ENCODE data around the gene MTA1. TPM values are rescaled to one million over a fixed set of nuclear protein-coding genes. Genes with fewer than 3 reads are reported as not detected.

The MTA1 gene
- polyA plus RNA-seq, 1 of the 3 experiments (the other 2 are of a cell fraction): 96.3 TPM

GRCh38 chr14:105468621-105469241, 49.1 kb downstream of the MTA1 start:
- Histone ChIP-seq H3F3A (replicated peaks; ENCODE audit: insufficient read depth) (peaks cover 3% of the 10 kb centered on the region), H3K4me1 (ENCODE audit: control insufficient read depth in 1 of 2, insufficient read depth in 2 of 2, low read depth in 1 of 2, low read length in 1 of 2) (peaks cover 5 to 69% of the 10 kb centered on the region in 2 experiments; a peak in 3 of 4 replicates), H2AFZ (ENCODE audit: low read depth) (no peak overlapping the region), H3K36me3 (replicated peaks in 1 of 2; ENCODE audit: control insufficient read depth in 1 of 2, insufficient read depth in 2 of 2, low read length in 1 of 2) (peaks cover 4 to 54% of the 10 kb centered on the region in 2 experiments), H3K9ac (no peak overlapping the region), H4K20me1 (ENCODE audit: insufficient read depth) (no peaks in the 10 kb centered on the region), H3K9me2 (no peaks in the 10 kb centered on the region), H3K79me2 (ENCODE audit: insufficient read depth) (no peaks in the 10 kb centered on the region), H3K4me2 (no peak overlapping the region), H3K9me3 (no peaks in the 10 kb centered on the region), H3K27ac (ENCODE audit: low read depth in 2 of 2, low read length in 1 of 2) (peak overlapping the region in 1 of 2 experiments; percentile 43; a peak in 1 of 4 replicates), H3K27me3 (ENCODE audit: insufficient read depth) (no peaks in the 10 kb centered on the region), H3K4me3 (ENCODE audit: low read depth in 2 of 2, low read length in 1 of 2) (no peak overlapping the region)
- 97% methylated on average over 6 of the region's 19 CpGs for WGBS (ENCODE audit: low lambda C conversion rate)
- CTCF ChIA-PET: interaction anchor here (0.8 to 8.1 kb wide), 4 partner anchors 15 to 98 kb away, joined by 3 to 137 read pairs (median 34); partner anchors contain the start of genes CRIP1 and TEDC1
- TF ChIP-seq YY1 (IDR thresholded peaks at IDR 0.05; ENCODE audit: low read depth) (no peak), RFX5 (IDR thresholded peaks at IDR 0.05; ENCODE audit: low read length) (no peak), JUND (IDR thresholded peaks at IDR 0.05) (no peak), NFIC (IDR thresholded peaks at IDR 0.05; ENCODE audit: borderline replicate concordance) (no peak), NRF1 (IDR thresholded peaks at IDR 0.05; ENCODE audit: low read depth, low read length) (no peak), TEAD4 (IDR thresholded peaks at IDR 0.05; ENCODE audit: borderline replicate concordance, insufficient read depth) (no peak), SIN3A (IDR thresholded peaks at IDR 0.05; ENCODE audit: borderline replicate concordance, low read depth, low read length) (no peak), TAF1 (IDR thresholded peaks at IDR 0.05; ENCODE audit: borderline replicate concordance, low read depth, low read length) (no peak), EP300 (IDR thresholded peaks at IDR 0.05; ENCODE audit: borderline replicate concordance in 1 of 2, low read depth in 1 of 2, low read length in 1 of 2) (no peak), TCF12 (IDR thresholded peaks at IDR 0.05) (no peak), FOXM1 (IDR thresholded peaks at IDR 0.05; ENCODE audit: low read depth) (no peak), RAD21 (IDR thresholded peaks at IDR 0.05; ENCODE audit: low read length) (no peak)
- TF ChIP-seq, protein P1, sequence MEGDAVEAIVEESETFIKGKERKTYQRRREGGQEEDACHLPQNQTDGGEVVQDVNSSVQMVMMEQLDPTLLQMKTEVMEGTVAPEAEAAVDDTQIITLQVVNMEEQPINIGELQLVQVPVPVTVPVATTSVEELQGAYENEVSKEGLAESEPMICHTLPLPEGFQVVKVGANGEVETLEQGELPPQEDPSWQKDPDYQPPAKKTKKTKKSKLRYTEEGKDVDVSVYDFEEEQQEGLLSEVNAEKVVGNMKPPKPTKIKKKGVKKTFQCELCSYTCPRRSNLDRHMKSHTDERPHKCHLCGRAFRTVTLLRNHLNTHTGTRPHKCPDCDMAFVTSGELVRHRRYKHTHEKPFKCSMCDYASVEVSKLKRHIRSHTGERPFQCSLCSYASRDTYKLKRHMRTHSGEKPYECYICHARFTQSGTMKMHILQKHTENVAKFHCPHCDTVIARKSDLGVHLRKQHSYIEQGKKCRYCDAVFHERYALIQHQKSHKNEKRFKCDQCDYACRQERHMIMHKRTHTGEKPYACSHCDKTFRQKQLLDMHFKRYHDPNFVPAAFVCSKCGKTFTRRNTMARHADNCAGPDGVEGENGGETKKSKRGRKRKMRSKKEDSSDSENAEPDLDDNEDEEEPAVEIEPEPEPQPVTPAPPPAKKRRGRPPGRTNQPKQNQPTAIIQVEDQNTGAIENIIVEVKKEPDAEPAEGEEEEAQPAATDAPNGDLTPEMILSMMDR (IDR thresholded peaks at IDR 0.05): no peak
- no peak for DNase-seq
- POLR2A ChIA-PET: interaction anchor here (0.6 kb wide), 1 partner anchor 13 kb away, joined by 3 read pairs; no protein-coding TSS in a partner anchor

- H3F3A ChIP-seq (replicated peaks; ENCODE audit: insufficient read depth): peaks cover 3% of the 10 kb centered on the region
- no peak overlapping the region for H3K4me2 ChIP-seq
- no peak for DNase-seq
- ChIA-PET POLR2A (interaction anchor here (0.6 to 3.2 kb wide), 4 partner anchors 11 to 47 kb away, joined by 3 to 16 read pairs (median 4); no protein-coding TSS in a partner anchor), CTCF (interaction anchor here (0.9 to 8.1 kb wide), 9 partner anchors 14 to 99 kb away, joined by 3 to 137 read pairs (median 25); partner anchors contain the start of genes CRIP1 and TEDC1)
- H3K9me2 ChIP-seq: no peaks in the 10 kb centered on the region
- no peak overlapping the region for H3K4me3 ChIP-seq (ENCODE audit: low read depth in 2 of 2, low read length in 1 of 2)
- peaks cover 5 to 71% of the 10 kb centered on the region in 2 experiments; a peak in 3 of 4 replicates for H3K4me1 ChIP-seq (ENCODE audit: control insufficient read depth in 1 of 2, insufficient read depth in 2 of 2, low read depth in 1 of 2, low read length in 1 of 2)
- no peak overlapping the region for H2AFZ ChIP-seq (ENCODE audit: low read depth)
- no peaks in the 10 kb centered on the region for H3K9me3 ChIP-seq
- H3K79me2 ChIP-seq (ENCODE audit: insufficient read depth): no peaks in the 10 kb centered on the region
- H3K27ac ChIP-seq (ENCODE audit: low read depth in 2 of 2, low read length in 1 of 2): peak overlapping the region in 1 of 2 experiments; percentile 99; a peak in 2 of 4 replicates
- no peaks in the 10 kb centered on the region for H4K20me1 ChIP-seq (ENCODE audit: insufficient read depth)
- no peaks in the 10 kb centered on the region for H3K27me3 ChIP-seq (ENCODE audit: insufficient read depth)
- WGBS (ENCODE audit: low lambda C conversion rate): 96% methylated on average over 47 of the region's 54 CpGs
- peaks cover under 1 to 46% of the 10 kb centered on the region in 2 experiments for H3K36me3 ChIP-seq (replicated peaks in 1 of 2; ENCODE audit: control insufficient read depth in 1 of 2, insufficient read depth in 2 of 2, low read length in 1 of 2)
- H3K9ac ChIP-seq: no peak overlapping the region
- TF ChIP-seq SMC3 (IDR thresholded peaks at IDR 0.05; ENCODE audit: low read depth, low read length) (no peak), ZBTB33 (IDR thresholded peaks at IDR 0.05; ENCODE audit: borderline replicate concordance, low read depth) (no peak), RXRA (IDR thresholded peaks at IDR 0.05; ENCODE audit: borderline replicate concordance, low read depth) (no peak), EZH2phosphoT487 (IDR thresholded peaks at IDR 0.05; ENCODE audit: borderline replicate concordance, low read depth) (no peak), RCOR1 (IDR thresholded peaks at IDR 0.05; ENCODE audit: low read length) (no peak), NRF1 (IDR thresholded peaks at IDR 0.05; ENCODE audit: low read depth, low read length) (no peak)
- TF ChIP-seq, protein P2, sequence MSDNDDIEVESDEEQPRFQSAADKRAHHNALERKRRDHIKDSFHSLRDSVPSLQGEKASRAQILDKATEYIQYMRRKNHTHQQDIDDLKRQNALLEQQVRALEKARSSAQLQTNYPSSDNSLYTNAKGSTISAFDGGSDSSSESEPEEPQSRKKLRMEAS (IDR thresholded peaks at IDR 0.05; ENCODE audit: low read depth): no peak
- TF ChIP-seq, protein P3, sequence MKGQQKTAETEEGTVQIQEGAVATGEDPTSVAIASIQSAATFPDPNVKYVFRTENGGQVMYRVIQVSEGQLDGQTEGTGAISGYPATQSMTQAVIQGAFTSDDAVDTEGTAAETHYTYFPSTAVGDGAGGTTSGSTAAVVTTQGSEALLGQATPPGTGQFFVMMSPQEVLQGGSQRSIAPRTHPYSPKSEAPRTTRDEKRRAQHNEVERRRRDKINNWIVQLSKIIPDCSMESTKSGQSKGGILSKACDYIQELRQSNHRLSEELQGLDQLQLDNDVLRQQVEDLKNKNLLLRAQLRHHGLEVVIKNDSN (IDR thresholded peaks at IDR 0.05; ENCODE audit: borderline replicate concordance, low read depth): no peak
Measured at GRCh38 chr14:105469456-105470349, 50.1 kb downstream of the MTA1 start.
